HEK293T (cell line): Measurements from ENCODE around the gene ASTN2.

ENCODE experiments used
- CTCF ChIA-PET: fragments of 350-600 bp; formaldehyde crosslinking; extraction: SDS; loops from one replicate; lab custom pipeline; 2021; ENCODE audit warnings: antibody characterized with exemption, inconsistent platforms; lab: Yijun Ruan, JAX
- POLR2A ChIA-PET: fragments of 350-600 bp; formaldehyde crosslinking; extraction: SDS; loops from one replicate; lab custom pipeline; 2020; ENCODE audit warnings: antibody characterized with exemption, inconsistent platforms; lab: Yijun Ruan, JAX
- DNase-seq: peaks from one replicate; pipeline ENCODE4 v3.0.0; 2012; ENCODE audit warnings: mixed read lengths; ENCODE audit errors: extremely low spot score
- ARNT ChIP-seq: fragments of 450-650 bp; IDR thresholded peaks from 2 replicates; pipeline ENCODE4 v1.6.1; 2017; ENCODE audit warnings: mild to moderate bottlenecking
- BHLHE40 ChIP-seq: fragments of 450-650 bp; IDR thresholded peaks from 2 replicates; pipeline ENCODE4 v1.6.1; 2016; ENCODE audit warnings: mild to moderate bottlenecking, moderate library complexity, borderline replicate concordance
- CTBP1 ChIP-seq: fragments of 450-650 bp; IDR thresholded peaks from 2 replicates; pipeline ENCODE4 v1.6.1; 2016; ENCODE audit warnings: borderline replicate concordance
- ELF4 ChIP-seq: fragments of 450-650 bp; IDR thresholded peaks from 2 replicates; pipeline ENCODE4 v1.6.1; 2017; ENCODE audit warnings: antibody characterized with exemption
- FOXA1 ChIP-seq: fragments of 450-650 bp; IDR thresholded peaks from 2 replicates; pipeline ENCODE4 v1.6.1; 2016; ENCODE audit warnings: mild to moderate bottlenecking
- FOXK2 ChIP-seq: fragments of 450-650 bp; IDR thresholded peaks from 2 replicates; pipeline ENCODE4 v1.6.1; 2016; ENCODE audit warnings: mild to moderate bottlenecking
- FOXM1 ChIP-seq: fragments of 450-650 bp; IDR thresholded peaks from 2 replicates; pipeline ENCODE4 v1.6.1; 2017; ENCODE audit warnings: mild to moderate bottlenecking, borderline replicate concordance
- HDGF ChIP-seq: fragments of 450-650 bp; IDR thresholded peaks from 2 replicates; pipeline ENCODE4 v1.6.1; 2017; ENCODE audit warnings: antibody characterized with exemption, borderline replicate concordance
- L3MBTL2 ChIP-seq: fragments of 450-650 bp; conservative IDR thresholded peaks from 2 replicates; pipeline ENCODE4 v1.6.1; 2016; ENCODE audit warnings: mild to moderate bottlenecking
- LEF1 ChIP-seq: fragments of 450-650 bp; IDR thresholded peaks from 2 replicates; pipeline ENCODE4 v1.6.1; 2017; ENCODE audit warnings: mild to moderate bottlenecking, borderline replicate concordance
- NFRKB ChIP-seq: fragments of 450-650 bp; IDR thresholded peaks from 2 replicates; pipeline ENCODE4 v1.6.1; 2016; ENCODE audit warnings: mild to moderate bottlenecking, moderate library complexity
- PKNOX1 ChIP-seq: fragments of 450-650 bp; IDR thresholded peaks from 2 replicates; pipeline ENCODE4 v1.6.1; 2016
- SP1 ChIP-seq: fragments of 450-650 bp; IDR thresholded peaks from 2 replicates; pipeline ENCODE4 v1.6.1; 2017
- SUZ12 ChIP-seq: fragments of 450-650 bp; IDR thresholded peaks from 2 replicates; pipeline ENCODE4 v1.6.1; 2016; ENCODE audit warnings: mild to moderate bottlenecking
- TARDBP ChIP-seq: fragments of 450-650 bp; IDR thresholded peaks from 2 replicates; pipeline ENCODE4 v1.6.1; 2016
- ZNF384 ChIP-seq: fragments of 450-650 bp; IDR thresholded peaks from 2 replicates; pipeline ENCODE4 v1.6.1; 2016

The ASTN2 gene

GRCh38 chr9:117278471-117279035 lies 136.3 kb downstream of the ASTN2 start:
- no peak for DNase-seq
- TF ChIP-seq HDGF (no peak), ARNT (no peak), FOXM1 (no peak), LEF1 (no peak), BHLHE40 (no peak), NFRKB (no peak), ZNF384 (no peak), FOXA1 (no peak), FOXK2 (no peak), SUZ12 (no peak), CTBP1 (no peak), SP1 (no peak)
- CTCF ChIA-PET, result no interaction called here
- POLR2A ChIA-PET, result no interaction called here

- CTCF ChIA-PET, result no interaction called here
- DNase-seq, result no peak
- POLR2A ChIA-PET, result no interaction called here
- TF ChIP-seq ZNF384 (no peak), L3MBTL2 (no peak), BHLHE40 (no peak), ARNT (no peak), PKNOX1 (no peak), SUZ12 (no peak), NFRKB (no peak), ELF4 (no peak), LEF1 (no peak), CTBP1 (no peak), TARDBP (no peak), FOXK2 (no peak), HDGF (no peak)
These were observed 136.8 kb downstream of the ASTN2 start for GRCh38 chr9:117278020-117278419.

GRCh38 chr9:117276444-117276843 lies 138.4 kb downstream of the ASTN2 start:
- no peak for DNase-seq

GRCh38 chr9:117273612-117274011 lies 141.2 kb downstream of the ASTN2 start:
- CTCF ChIA-PET, result no interaction called here
- DNase-seq, result no peak
- no peak for TF ChIP-seq LEF1
- TF ChIP-seq HDGF, result no peak
- TF ChIP-seq SUZ12, result no peak
- no peak for TF ChIP-seq SP1
- TF ChIP-seq ZNF384, result no peak
- no peak for TF ChIP-seq FOXK2
- no peak for TF ChIP-seq NFRKB
- no peak for TF ChIP-seq ARNT
- POLR2A ChIA-PET, result no interaction called here

More at GRCh38 chr9:117276444-117276843, 138.4 kb downstream of the ASTN2 start:
- no peak for TF ChIP-seq ZNF384
- no peak for TF ChIP-seq L3MBTL2
- no peak for TF ChIP-seq ELF4
- TF ChIP-seq HDGF, result no peak
- TF ChIP-seq BHLHE40, result no peak
- TF ChIP-seq PKNOX1, result no peak
- no peak for TF ChIP-seq LEF1
- TF ChIP-seq TARDBP, result no peak
- TF ChIP-seq CTBP1, result no peak
- TF ChIP-seq NFRKB, result no peak
- no peak for TF ChIP-seq ARNT
- TF ChIP-seq FOXK2, result no peak
- no peak for TF ChIP-seq SP1
- TF ChIP-seq SUZ12, result no peak
- POLR2A ChIA-PET, result no interaction called here
- CTCF ChIA-PET, result no interaction called here

GRCh38 chr9:117268847-117269446 lies 145.9 kb downstream of the ASTN2 start:
- TF ChIP-seq CTBP1 (no peak), PKNOX1 (no peak), ZNF384 (no peak), SUZ12 (no peak), FOXK2 (no peak), FOXA1 (no peak), TARDBP (no peak), BHLHE40 (no peak)
- DNase-seq, result no peak
- CTCF ChIA-PET, result no interaction called here
- POLR2A ChIA-PET, result no interaction called here

GRCh38 chr9:117266855-117267497 lies 147.9 kb downstream of the ASTN2 start:
- no peak for TF ChIP-seq PKNOX1
- TF ChIP-seq SUZ12, result no peak
- TF ChIP-seq FOXM1, result no peak
- no peak for TF ChIP-seq ARNT
- no peak for TF ChIP-seq HDGF
- no peak for TF ChIP-seq FOXA1
- TF ChIP-seq L3MBTL2, result no peak
- no peak for TF ChIP-seq BHLHE40
- TF ChIP-seq ELF4, result no peak
- TF ChIP-seq TARDBP, result no peak
- TF ChIP-seq NFRKB, result no peak
- no peak for TF ChIP-seq FOXK2
- no peak for DNase-seq
- ChIA-PET CTCF (no interaction called here), POLR2A (no interaction called here)
